ENCODE data around the gene ALDH1B1.
"Not testable (repeated sequence)": the region's sequence is repeated elsewhere in the genome, so short reads cannot be mapped to it uniquely, and the experiment has no call there.

ALDH1B1 gene

DNA sequence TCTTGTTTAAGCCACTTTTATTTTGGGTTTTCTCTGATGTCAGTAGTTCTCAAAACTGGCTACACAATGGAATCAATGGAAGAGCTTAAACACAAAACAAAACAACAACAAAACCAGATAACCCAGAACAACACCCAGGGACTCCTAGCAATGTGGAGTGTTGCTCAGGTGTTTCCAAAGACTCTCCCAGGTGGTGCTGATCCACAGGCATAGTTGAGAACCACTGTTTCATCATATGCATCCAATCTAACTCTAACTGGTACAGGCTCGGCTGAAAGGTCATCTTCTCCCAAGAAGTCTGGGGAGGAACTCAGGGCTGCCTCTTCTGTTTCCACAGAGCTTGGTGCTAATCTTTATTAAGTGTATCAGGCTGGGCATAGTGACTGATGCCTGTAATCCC, 5.4 kb upstream of the ALDH1B1 start:
- no peak for DNase-seq (ENCODE audit: low read depth in 2 of 2)

DNA sequence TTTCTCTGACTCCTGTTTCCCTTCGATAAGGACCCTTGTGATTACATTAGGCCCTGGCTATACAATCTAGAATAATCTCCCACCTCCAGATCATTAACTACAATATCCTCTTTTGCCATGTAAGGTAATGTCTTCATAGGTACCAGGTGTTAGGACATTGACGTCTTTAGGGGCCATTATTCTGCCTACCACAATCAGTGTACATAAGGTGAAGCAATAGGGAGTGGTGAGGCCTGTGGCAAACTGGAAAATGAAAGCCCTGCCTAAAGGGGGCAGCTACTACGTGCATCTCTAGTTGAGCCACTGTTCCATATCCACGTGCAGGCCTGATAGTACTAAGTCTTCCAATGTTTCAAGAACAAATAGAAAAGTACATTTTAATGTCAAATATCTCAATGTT, 4.8 kb upstream of the ALDH1B1 start:
- no peak for DNase-seq (ENCODE audit: low read depth in 2 of 2)

- DNase-seq (ENCODE audit: low read depth in 2 of 2) = no peak
Measured at GRCh38 chr9:38388283-38389223, 3.9 kb upstream of the ALDH1B1 start.

DNA sequence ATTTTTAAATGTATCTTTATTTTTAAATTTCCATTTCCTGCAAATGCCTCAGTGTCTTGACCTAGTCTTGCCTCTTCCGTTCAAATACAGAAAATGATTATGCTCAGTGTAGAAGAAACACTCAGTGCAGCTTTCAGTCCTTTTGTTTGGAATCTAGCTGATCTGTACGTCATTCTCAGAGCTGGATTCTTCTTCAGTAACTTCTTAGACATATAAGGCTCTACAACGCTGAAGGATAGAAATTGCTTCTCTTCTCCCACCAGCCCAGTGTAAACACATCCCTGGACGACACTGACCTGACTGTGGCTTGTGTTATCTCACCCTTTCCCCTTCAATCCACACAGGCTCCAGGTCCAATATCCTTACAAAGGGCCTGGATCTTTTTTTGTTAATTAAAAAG, 3.2 kb upstream of the ALDH1B1 start:
- no peak for DNase-seq (ENCODE audit: low read depth in 2 of 2)

GRCh38 chr9:38390442-38390841, 2.1 kb upstream of the ALDH1B1 start:
- no peak for DNase-seq (ENCODE audit: low read depth in 2 of 2)

DNA sequence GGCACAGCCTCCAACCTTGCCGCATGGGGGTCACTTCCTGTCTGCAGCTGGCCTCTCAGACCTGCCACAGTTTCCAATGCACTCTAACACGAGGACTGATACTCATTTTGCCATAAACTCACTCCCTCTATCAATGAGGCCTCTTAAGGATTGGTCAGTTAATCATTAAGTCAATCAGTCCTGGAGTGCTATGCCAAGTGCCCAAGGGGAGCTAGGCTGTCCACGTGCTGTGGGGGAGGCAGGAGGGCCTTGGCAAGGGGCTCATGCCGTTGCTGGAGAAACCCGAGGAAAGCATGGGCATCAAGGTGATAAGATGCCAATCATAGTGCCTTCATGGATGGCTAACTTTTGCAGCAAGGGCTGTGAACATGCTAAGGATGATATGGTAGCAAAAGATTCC, 1.7 kb upstream of the ALDH1B1 start:
- DNase-seq (ENCODE audit: low read depth in 2 of 2) = no peak

DNA sequence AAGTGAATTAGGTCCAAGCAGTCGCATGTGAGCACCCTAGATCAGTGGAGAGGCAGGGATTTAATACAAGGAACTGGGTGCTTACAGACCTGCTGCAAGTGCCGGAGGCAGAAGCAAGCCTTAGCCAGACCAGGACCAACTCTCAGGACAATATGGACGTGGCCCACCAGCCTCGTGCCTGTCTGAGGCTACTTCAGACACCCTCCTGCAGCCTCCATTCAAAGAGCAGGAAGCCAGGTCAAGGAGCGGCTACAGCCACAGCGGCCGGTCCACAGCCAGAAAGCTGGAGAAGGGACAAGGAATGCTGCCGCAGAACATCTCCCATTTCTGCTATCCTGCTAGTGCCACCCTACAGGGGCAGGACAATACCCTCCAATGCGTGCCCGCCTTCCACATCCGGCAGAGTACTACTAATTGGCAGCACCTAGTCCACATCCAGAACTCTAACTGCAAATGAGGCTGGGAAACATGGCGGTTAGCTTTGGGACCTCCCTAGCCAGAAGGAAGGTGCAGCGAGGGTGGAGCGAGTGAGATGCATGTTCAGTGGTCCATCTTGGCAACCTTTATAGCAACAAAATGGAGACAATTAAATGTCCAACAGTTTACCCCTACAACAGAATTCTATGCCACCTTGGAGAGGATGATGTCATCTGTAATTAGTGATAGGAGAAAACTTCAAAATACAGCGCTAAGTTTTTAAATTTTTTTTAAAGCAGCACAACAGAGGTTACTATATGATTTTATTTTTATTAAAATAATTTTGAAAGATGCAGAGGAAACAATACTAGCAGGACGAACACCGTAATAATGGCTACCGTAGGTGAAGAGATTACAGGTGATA, 1.0 kb upstream of the ALDH1B1 start:
- DNase-seq (ENCODE audit: low read depth in 2 of 2) = no peak

DNA sequence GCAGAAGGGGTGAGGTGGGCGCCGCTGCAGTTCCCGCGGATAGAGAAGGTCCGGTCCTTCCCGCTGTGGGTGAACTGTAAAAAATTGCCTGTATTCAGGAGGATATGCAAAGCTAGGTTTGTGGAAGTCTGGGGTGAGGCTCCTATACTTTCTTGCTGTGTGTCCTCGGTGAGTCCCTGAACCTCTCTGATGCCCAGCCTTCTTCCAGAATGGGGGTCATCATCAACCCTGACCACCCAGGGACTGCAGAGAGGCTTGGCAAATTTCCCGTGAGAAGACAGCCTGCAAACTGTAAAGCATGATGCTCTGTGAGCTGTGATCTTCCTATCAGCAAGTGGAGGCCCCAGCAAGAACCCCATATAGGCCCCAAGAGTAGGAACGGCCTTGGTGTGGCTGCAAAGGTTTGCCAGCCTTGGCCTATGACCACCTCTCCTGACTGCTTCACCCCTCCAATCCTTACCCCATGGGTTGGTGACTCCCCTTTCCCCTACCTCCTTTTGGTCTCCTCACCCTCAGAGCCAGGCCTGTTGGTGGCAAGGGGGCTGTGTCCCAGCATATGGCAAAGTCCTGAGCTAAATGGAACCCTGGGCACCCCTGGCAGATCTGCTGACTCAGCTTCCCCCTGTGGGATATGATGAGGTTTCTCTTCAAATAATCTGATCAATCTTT, 760 bp downstream of the ALDH1B1 start:
- no peak for DNase-seq (ENCODE audit: low read depth in 2 of 2)

- no peak for DNase-seq (ENCODE audit: low read depth in 2 of 2)
Measured at GRCh38 chr9:38394416-38394815, 1.9 kb downstream of the ALDH1B1 start.

GRCh38 chr9:38395653-38396370, 3.3 kb downstream of the ALDH1B1 start:
- DNase-seq (ENCODE audit: low read depth in 2 of 2) = no peak

- no peak for DNase-seq (ENCODE audit: low read depth in 2 of 2)
Measured at GRCh38 chr9:38396371-38396671, 3.8 kb downstream of the ALDH1B1 start.

GRCh38 chr9:38399191-38399590, 6.7 kb downstream of the ALDH1B1 start:
- DNase-seq (ENCODE audit: low read depth in 2 of 2) = not testable (repeated sequence)

- no peak for DNase-seq (ENCODE audit: low read depth in 2 of 2)
Measured at GRCh38 chr9:38401994-38402393, 9.5 kb downstream of the ALDH1B1 start.

- no peak for DNase-seq (ENCODE audit: low read depth in 2 of 2)
Measured at GRCh38 chr9:38404314-38404713, 11.8 kb downstream of the ALDH1B1 start.

GRCh38 chr9:38405785-38406184, 13.3 kb downstream of the ALDH1B1 start:
- no peak for DNase-seq (ENCODE audit: low read depth in 2 of 2)

- no peak for DNase-seq (ENCODE audit: low read depth in 2 of 2)
Measured at GRCh38 chr9:38406476-38407186, 14.1 kb downstream of the ALDH1B1 start.

- no peak for DNase-seq (ENCODE audit: low read depth in 2 of 2)
Measured at GRCh38 chr9:38408719-38409118, 16.2 kb downstream of the ALDH1B1 start.

GRCh38 chr9:38412751-38413150, 20.2 kb downstream of the ALDH1B1 start:
- no peak for DNase-seq (ENCODE audit: low read depth in 2 of 2)

DNA sequence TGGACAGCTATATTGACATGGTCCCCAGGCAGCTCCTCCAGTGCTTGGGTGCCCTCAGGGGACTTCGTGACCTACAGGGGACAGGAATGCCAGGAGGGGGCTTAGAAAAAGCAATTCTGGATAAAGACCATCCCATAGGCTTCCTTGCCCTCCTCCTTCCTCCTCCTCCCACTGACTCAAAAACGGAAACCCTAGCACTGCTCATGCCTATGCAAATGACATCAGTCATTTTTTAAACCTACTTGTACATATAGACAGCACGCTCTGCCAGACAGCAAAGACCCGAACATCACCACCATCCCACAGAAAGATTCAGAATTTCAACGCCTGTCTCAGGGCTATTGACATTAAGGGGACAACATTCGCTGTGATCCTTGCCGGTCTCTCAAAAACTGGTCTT, 20.8 kb downstream of the ALDH1B1 start:
- DNase-seq (ENCODE audit: low read depth in 2 of 2) = no peak

DNA sequence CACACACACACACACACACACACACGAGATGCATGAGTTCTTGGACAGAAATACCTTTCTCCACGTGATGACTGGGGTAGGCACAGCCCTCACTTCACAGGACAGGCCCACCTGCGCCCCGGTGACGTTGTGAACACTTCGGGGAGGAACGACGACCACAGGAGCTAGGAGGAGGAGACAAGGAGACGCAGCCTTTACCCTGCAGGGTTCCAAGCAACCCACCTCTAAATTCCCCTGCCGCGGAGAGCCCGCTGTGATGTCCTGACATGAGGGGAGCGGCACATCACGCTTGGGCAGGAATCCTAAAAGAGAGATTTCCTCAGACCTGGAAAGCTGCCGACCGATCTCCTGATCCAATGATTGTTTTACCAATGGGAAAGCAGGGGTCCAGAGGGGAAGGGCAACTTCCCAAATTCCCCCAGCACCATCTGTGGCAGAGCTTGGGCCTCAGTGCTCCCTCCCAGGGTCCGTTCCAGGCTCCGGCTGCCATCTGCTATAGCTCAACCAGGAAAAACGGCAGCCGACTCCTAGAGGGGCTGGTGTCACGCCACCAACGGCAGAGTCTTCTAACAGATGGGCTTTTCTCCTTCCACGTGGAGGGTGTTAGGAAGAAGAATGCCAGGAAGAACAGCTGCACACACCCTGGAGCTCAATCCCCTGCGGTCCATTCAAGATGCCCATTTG, 21.7 kb downstream of the ALDH1B1 start:
- no peak for DNase-seq (ENCODE audit: low read depth in 2 of 2)

DNA sequence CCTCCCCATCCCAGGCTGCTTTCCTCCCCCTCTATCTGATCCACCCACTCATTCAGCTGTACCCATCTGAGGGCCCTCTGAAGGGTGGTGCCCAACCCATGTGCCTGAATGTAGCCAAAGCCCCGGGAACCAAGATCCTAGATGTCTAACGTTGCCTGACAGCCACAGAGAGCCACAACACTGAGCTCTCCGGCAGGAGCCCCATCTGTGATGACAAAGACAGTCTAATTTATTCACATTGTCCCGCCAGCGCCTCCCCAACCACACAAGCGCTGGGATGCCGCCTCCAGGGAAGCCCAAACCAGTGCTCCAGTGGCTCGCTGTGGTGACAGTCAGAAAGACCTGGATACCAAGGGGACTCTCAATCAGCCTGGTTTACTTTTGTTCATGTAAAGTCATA, 23.4 kb downstream of the ALDH1B1 start:
- no peak for DNase-seq (ENCODE audit: low read depth in 2 of 2)
